Adrenal gland (tissue), 5 donors: Measurements from ENCODE around the gene ATG9B.

ENCODE experiments used
- CTCF ChIP-seq, 6 experiments: fragments of 450-650 bp in 4 of 6; fragments of 200-600 bp in 2 of 6; sonication (generic) in 1 of 6; IDR thresholded peaks; 1 replicate in 5 of 6; 2 replicates in 1 of 6; pipeline versions ENCODE4 v1.5.1 to v1.8.0; 2016 to 2021; ENCODE audit warnings: antibody characterized with exemption in 6 of 6, mild to moderate bottlenecking in 2 of 6, moderate library complexity in 1 of 6
- POLR2A ChIP-seq, 2 donors: fragments of 450-650 bp; IDR thresholded peaks; one replicate each; pipeline ENCODE4 v1.6.1; 2017; ENCODE audit warnings: antibody characterized with exemption in 2 of 2, mild to moderate bottlenecking in 2 of 2, moderate library complexity in 1 of 2
- donor health status: DM: no; HTN: no; CAD: no.

- TF ChIP-seq CTCF (IDR thresholded peaks at IDR 0.05), result no peak
- TF ChIP-seq POLR2A (IDR thresholded peaks at IDR 0.05), result no peak
These were observed 42.1 kb upstream of the ATG9B start for GRCh38 chr7:151066273-151066974.
